ENCODE measurements around the gene REG3G.

The REG3G gene

DNA sequence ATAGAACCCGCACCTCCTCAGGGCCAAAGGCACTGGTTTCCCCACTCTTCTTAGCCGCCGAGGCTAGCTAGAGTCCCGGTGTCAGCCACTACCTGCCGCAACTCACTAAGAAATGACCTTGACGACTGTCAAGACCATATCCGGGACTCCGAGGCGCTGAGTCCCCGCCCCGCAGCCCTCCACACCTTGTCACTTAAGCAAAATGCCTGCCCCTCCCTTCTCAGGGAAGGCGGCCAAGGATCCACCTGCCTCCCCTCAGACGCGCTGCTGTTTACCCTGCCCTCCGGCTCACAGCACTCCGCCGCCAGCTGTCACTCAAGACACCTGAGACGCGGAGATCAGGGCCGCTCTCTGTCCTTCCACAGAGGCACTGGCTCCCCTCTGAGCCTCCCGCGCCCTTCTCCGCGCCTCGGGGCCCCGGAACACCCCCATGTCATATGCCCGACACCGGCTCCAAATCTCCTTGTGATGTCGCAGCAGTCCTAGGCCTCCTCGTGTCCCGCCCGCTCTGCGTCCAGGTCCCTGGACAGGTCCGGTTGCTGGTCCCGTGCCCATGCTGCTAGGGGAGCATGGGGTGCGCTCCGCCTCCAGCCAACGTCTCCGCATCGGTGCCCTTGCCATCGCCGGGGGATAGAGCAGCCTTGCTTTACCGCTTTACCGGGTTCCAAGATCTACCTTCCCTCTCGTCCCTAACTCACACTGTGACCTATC is 32.5 kb upstream of the REG3G start:
- peak; percentile 10 for DNase-seq (ENCODE audit: extremely low spot score)
- TF ChIP-seq, protein P1, sequence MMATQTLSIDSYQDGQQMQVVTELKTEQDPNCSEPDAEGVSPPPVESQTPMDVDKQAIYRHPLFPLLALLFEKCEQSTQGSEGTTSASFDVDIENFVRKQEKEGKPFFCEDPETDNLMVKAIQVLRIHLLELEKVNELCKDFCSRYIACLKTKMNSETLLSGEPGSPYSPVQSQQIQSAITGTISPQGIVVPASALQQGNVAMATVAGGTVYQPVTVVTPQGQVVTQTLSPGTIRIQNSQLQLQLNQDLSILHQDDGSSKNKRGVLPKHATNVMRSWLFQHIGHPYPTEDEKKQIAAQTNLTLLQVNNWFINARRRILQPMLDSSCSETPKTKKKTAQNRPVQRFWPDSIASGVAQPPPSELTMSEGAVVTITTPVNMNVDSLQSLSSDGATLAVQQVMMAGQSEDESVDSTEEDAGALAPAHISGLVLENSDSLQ (IDR thresholded peaks at IDR 0.05): peak; percentile 68
- no peak for TF ChIP-seq ZNF384 (IDR thresholded peaks at IDR 0.05)
- POLR2A ChIA-PET: no interaction called here
- CTCF ChIA-PET: interaction anchor here (0.6 to 1.2 kb wide), 2 partner anchors 11 to 948 kb away, joined by 3 read pairs; no protein-coding TSS in a partner anchor

DNA sequence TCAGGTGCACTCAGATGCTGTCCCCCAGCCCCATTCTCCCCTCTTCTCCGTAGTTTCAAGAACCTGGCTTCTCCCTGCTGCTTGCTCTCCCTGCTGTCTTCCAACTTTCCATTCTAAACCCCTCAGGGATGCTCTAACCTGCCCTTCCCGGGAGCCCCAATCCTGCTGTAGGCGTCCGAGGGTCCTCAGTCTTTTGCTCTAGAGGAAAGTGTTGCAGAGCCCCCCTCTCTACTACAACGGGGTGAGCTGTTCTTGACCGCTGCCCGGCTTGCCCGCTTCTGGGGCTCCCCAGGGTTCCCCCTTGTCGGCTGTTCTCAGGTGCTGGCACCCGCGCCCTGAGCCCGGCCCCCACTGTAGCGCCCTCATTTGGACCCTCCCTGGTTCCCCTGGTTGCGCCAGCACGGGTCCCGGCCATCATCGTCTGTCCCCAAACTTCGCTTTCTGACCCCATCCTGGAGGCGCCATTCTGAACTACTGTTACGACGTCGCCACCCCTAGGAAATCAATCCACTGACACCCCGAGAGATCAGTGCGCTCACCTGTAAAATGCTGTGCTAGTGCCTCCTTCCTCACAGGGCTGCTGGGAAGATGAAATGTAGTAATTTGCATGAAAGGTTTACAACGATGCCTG is 31.9 kb upstream of the REG3G start:
- ChIA-PET CTCF (no interaction called here), POLR2A (no interaction called here)
- DNase-seq (ENCODE audit: extremely low spot score): no peak
- TF ChIP-seq FOXM1 (IDR thresholded peaks at IDR 0.05; ENCODE audit: borderline replicate concordance) (no peak), FOXK2 (IDR thresholded peaks at IDR 0.05) (no peak), FOXA1 (IDR thresholded peaks at IDR 0.05) (no peak), CTBP1 (IDR thresholded peaks at IDR 0.05; ENCODE audit: borderline replicate concordance) (no peak), SP1 (IDR thresholded peaks at IDR 0.05) (no peak), TARDBP (IDR thresholded peaks at IDR 0.05) (no peak), ARNT (IDR thresholded peaks at IDR 0.05) (no peak), NFRKB (IDR thresholded peaks at IDR 0.05) (no peak), BHLHE40 (IDR thresholded peaks at IDR 0.05; ENCODE audit: borderline replicate concordance) (no peak)

DNA sequence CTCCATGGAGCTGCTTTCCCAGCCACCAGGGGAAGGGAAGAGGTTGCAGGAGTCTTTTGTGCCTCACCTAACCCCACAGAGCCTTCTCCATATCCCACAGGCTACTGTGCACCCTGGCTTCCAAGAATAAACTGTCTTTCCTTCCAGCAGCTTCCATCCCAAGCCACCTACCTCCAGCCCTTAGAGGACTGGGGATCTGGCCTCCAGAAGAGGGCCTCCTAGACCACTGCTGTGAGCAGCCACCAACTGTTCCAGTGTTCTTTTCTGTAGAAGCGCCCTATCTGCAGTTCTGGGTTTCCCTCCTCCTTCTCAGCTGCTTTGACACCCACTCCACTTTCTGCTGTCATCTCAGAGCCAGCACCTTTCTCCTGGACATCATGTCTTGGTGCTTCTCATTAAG is 30.7 kb upstream of the REG3G start:
- ChIA-PET CTCF (no interaction called here), POLR2A (interaction anchor here (0.9 kb wide), 1 partner anchor 10 kb away, joined by 3 read pairs; no protein-coding TSS in a partner anchor)
- no peak for DNase-seq (ENCODE audit: extremely low spot score)
- TF ChIP-seq ZNF384 (IDR thresholded peaks at IDR 0.05) (no peak), BHLHE40 (IDR thresholded peaks at IDR 0.05; ENCODE audit: borderline replicate concordance) (no peak), FOXA1 (IDR thresholded peaks at IDR 0.05) (no peak), ELF4 (IDR thresholded peaks at IDR 0.05) (no peak), FOXK2 (IDR thresholded peaks at IDR 0.05) (no peak), SUZ12 (IDR thresholded peaks at IDR 0.05) (no peak)

DNA sequence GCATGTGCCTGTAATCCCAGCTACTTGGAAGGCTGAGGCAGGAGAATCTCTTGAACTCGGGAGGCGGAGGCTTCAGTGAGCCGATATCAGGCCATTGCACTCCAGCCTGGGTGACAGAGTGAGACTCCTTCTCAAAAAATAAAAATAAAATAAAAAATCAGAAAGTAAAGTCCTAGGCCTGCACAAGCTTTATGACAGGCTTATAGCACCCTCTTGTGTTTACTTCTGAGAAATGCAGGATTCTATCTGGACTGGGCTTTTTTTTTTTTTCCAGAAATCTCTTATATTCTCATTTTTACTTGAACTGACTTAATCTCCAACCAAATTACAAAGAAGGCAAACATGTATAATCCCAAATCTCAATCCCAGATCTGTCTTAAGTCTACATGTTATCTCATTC is 26.1 kb upstream of the REG3G start:
- no peak for DNase-seq (ENCODE audit: extremely low spot score)
- ChIA-PET POLR2A (no interaction called here), CTCF (interaction anchor here (0.6 kb wide), 1 partner anchor 897 kb away, joined by 3 read pairs; no protein-coding TSS in a partner anchor)
- no peak for TF ChIP-seq L3MBTL2 (conservative IDR thresholded peaks at IDR 0.05)
- TF ChIP-seq ZNF384 (IDR thresholded peaks at IDR 0.05): peak; percentile 71
- TF ChIP-seq NFRKB (IDR thresholded peaks at IDR 0.05): no peak

DNA sequence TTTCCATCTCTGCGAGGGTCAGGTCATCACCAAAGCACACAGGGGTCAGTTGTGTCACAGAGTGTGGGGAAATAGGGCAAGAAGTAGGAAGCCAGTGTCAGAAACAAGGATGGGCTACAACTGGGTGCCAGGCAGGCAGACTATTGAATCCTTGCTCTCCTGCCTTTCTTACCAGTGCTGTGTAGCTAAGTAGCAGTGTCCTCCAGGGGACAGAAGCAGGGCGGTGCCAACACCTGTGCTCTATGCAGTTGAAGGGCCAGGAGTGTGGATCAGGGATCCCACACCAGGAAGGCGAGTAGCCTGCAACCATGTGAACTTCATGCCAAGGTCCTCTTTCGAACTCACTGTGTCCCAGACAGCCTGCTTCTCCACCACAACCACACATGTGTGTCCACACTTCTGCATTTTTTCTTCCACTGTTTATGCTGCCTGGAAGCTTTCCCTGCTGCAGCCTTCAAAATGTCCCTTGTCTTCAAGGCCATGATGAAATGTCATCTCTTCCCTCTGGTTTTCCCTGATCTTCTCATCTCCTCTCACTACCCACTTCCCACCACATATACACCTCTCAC is 25.4 kb upstream of the REG3G start:
- DNase-seq (ENCODE audit: extremely low spot score): no peak
- POLR2A ChIA-PET: no interaction called here
- CTCF ChIA-PET: interaction anchor here (0.6 kb wide), 2 partner anchors 898 to 1790 kb away, joined by 3 read pairs; no protein-coding TSS in a partner anchor
- TF ChIP-seq ARNT (IDR thresholded peaks at IDR 0.05): no peak
- TF ChIP-seq CTBP1 (IDR thresholded peaks at IDR 0.05; ENCODE audit: borderline replicate concordance): no peak
- TF ChIP-seq NFRKB (IDR thresholded peaks at IDR 0.05): no peak
- TF ChIP-seq BHLHE40 (IDR thresholded peaks at IDR 0.05; ENCODE audit: borderline replicate concordance): no peak
- no peak for TF ChIP-seq FOXA1 (IDR thresholded peaks at IDR 0.05)
- TF ChIP-seq FOXK2 (IDR thresholded peaks at IDR 0.05): no peak
- TF ChIP-seq ELF4 (IDR thresholded peaks at IDR 0.05): no peak
- TF ChIP-seq SP1 (IDR thresholded peaks at IDR 0.05): no peak
- TF ChIP-seq TARDBP (IDR thresholded peaks at IDR 0.05): no peak
- no peak for TF ChIP-seq ZNF384 (IDR thresholded peaks at IDR 0.05)
- TF ChIP-seq, protein P1 (IDR thresholded peaks at IDR 0.05): no peak
- TF ChIP-seq HDGF (IDR thresholded peaks at IDR 0.05; ENCODE audit: borderline replicate concordance): no peak
- no peak for TF ChIP-seq FOXM1 (IDR thresholded peaks at IDR 0.05; ENCODE audit: borderline replicate concordance)
- TF ChIP-seq LEF1 (IDR thresholded peaks at IDR 0.05; ENCODE audit: borderline replicate concordance): no peak

DNA sequence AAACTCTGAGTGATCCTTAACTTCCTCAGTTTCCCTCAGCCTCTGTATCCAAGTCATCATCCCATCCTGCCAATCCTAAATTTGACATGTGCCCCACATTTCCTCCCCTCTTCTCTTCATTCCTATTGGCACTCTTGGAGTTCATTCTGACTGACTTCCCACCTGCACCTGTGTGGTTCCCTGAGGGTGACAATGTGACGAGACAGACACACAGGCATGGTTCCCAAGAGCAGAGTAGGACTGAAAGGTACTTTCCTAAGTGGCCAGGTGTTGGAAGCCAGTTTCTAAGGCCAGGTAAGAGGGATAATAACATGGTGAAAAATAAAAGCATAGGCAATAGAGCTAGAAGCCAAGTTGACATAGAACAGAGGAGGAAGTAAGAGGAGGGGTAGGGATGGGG is 24.2 kb upstream of the REG3G start:
- POLR2A ChIA-PET: no interaction called here
- CTCF ChIA-PET: no interaction called here
- TF ChIP-seq NFRKB (IDR thresholded peaks at IDR 0.05) (no peak), FOXM1 (IDR thresholded peaks at IDR 0.05; ENCODE audit: borderline replicate concordance) (no peak), FOXK2 (IDR thresholded peaks at IDR 0.05) (no peak), L3MBTL2 (conservative IDR thresholded peaks at IDR 0.05) (no peak), TARDBP (IDR thresholded peaks at IDR 0.05) (no peak), LEF1 (IDR thresholded peaks at IDR 0.05; ENCODE audit: borderline replicate concordance) (no peak), ZNF384 (IDR thresholded peaks at IDR 0.05) (no peak), SP1 (IDR thresholded peaks at IDR 0.05) (no peak), FOXA1 (IDR thresholded peaks at IDR 0.05) (no peak), ARNT (IDR thresholded peaks at IDR 0.05) (no peak), CTBP1 (IDR thresholded peaks at IDR 0.05; ENCODE audit: borderline replicate concordance) (no peak), HDGF (IDR thresholded peaks at IDR 0.05; ENCODE audit: borderline replicate concordance) (no peak), ELF4 (IDR thresholded peaks at IDR 0.05) (no peak), BHLHE40 (IDR thresholded peaks at IDR 0.05; ENCODE audit: borderline replicate concordance) (no peak)
- TF ChIP-seq, protein P1 (IDR thresholded peaks at IDR 0.05): no peak
- DNase-seq (ENCODE audit: extremely low spot score): no peak
